OCI-LY1 (cell line): ENCODE results near the gene GLRA3.

Source experiments
- H2AFZ ChIP-seq: fragments of 200-600 bp; sonication (generic), shearing (Covaris generic); 2 replicates; pipeline ENCODE4 v1.6.0; 2014; ENCODE audit warnings: antibody characterized with exemption, mild to moderate bottlenecking, low read length
- H3F3A ChIP-seq: fragments of 200-600 bp; sonication (generic), shearing (Covaris generic); 2 replicates; pipeline ENCODE4 v1.6.0; 2014; ENCODE audit warnings: mild to moderate bottlenecking, antibody characterized with exemption, low read length, moderate library complexity; ENCODE audit not compliant: insufficient read depth
- H3K27ac ChIP-seq: fragments of 200-600 bp; sonication (generic); 2 replicates; pipeline ENCODE4 v1.5.1; 2014; ENCODE audit warnings: low read length, mixed run types, mild to moderate bottlenecking, low read depth; ENCODE audit not compliant: poor library complexity, severe bottlenecking
- H3K27me3 ChIP-seq: fragments of 200-600 bp; sonication (generic); 2 replicates; pipeline ENCODE4 v1.6.0; 2014; ENCODE audit warnings: antibody characterized with exemption, mild to moderate bottlenecking, low read length, moderate library complexity; ENCODE audit not compliant: insufficient read depth
- H3K36me3 ChIP-seq: fragments of 200-600 bp; sonication (generic); 2 replicates; pipeline ENCODE4 v1.6.1; 2014; ENCODE audit warnings: mild to moderate bottlenecking, antibody characterized with exemption, low read length, moderate library complexity, mixed read lengths; ENCODE audit not compliant: insufficient read depth
- H3K4me1 ChIP-seq: fragments of 200-600 bp; sonication (generic); 2 replicates; pipeline ENCODE4 v1.5.1; 2014; ENCODE audit warnings: mild to moderate bottlenecking, low read length, moderate library complexity; ENCODE audit not compliant: insufficient read depth, severe bottlenecking
- H3K4me2 ChIP-seq: fragments of 200-600 bp; sonication (generic), shearing (Covaris generic); 2 replicates; pipeline ENCODE4 v1.6.1; 2014; ENCODE audit warnings: low read length
- H3K4me3 ChIP-seq: fragments of 200-600 bp; sonication (generic); 2 replicates; pipeline ENCODE4 v1.5.1; 2014; ENCODE audit warnings: low read length, low read depth, mild to moderate bottlenecking, mixed read lengths; ENCODE audit not compliant: poor library complexity, severe bottlenecking
- H3K79me2 ChIP-seq: fragments of 200-600 bp; shearing (Covaris generic); 2 replicates; pipeline ENCODE4 v1.6.1; 2016; ENCODE audit warnings: mixed run types, low read length, mixed read lengths; ENCODE audit not compliant: insufficient read depth
- H3K9ac ChIP-seq: fragments of 200-600 bp; sonication (generic), shearing (Covaris generic); 2 replicates; pipeline ENCODE4 v1.6.1; 2014; ENCODE audit warnings: mild to moderate bottlenecking, low read length, mixed read lengths
- H3K9me2 ChIP-seq: fragments of 200-600 bp; sonication (generic), shearing (Covaris generic); 2 replicates; pipeline ENCODE4 v1.6.1; 2014; ENCODE audit warnings: low read depth, mild to moderate bottlenecking, low read length, mixed read lengths
- H3K9me3 ChIP-seq: fragments of 200-600 bp; shearing (Covaris generic); 2 replicates; pipeline ENCODE4 v1.6.1; 2014; ENCODE audit warnings: low read length, mixed read lengths
- H4K20me1 ChIP-seq: fragments of 200-600 bp; sonication (generic), shearing (Covaris generic); 2 replicates; pipeline ENCODE4 v1.6.0; 2016; ENCODE audit warnings: mild to moderate bottlenecking, low read length; ENCODE audit not compliant: insufficient read depth
- CTCF ChIP-seq: fragments of 200-600 bp; sonication (generic), shearing (Covaris generic); IDR thresholded peaks from 2 replicates; pipeline ENCODE4 v1.5.1; 2017; ENCODE audit warnings: mild to moderate bottlenecking, antibody characterized with exemption, low read length, moderate library complexity, mixed read lengths
- EZH2 ChIP-seq: fragments of 200-600 bp; sonication (generic), shearing (Covaris generic); IDR thresholded peaks from 2 replicates; pipeline ENCODE4 v1.8.0; 2017; ENCODE audit warnings: borderline replicate concordance, mixed run types, mild to moderate bottlenecking, antibody characterized with exemption, low read length, moderate library complexity, mixed read lengths

The GLRA3 gene

DNA sequence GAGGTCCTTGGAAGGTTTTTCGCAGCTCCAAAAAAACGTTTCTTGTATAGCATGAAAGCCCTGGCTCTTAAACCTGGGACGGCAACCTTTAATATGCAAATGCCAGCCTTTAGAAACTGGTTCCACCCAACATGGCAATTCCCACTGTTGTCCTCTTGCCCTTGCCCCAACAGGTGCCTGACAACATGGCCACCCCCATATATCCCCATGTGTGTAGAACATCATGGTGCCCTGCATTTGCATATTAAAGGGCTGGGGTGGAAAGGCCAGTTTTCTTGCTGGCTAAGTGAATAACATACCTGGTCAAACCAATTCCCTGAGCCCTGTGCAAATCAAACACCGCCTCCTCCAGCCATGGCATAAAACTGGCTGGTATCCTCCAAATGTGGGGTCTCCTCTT, 26.0 kb upstream of the GLRA3 start:
- Histone ChIP-seq H3K9me3 (0 out of 2 replicates have a peak, but pooled peaks cover 3% of the 10 kb centered on the region), H3F3A (no peaks in the 10 kb centered on the region), H2AFZ (no peak overlapping the region), H3K79me2 (no peaks in the 10 kb centered on the region), H3K9me2 (no peaks in the 10 kb centered on the region), H3K36me3 (no peaks in the 10 kb centered on the region; the same call in 1 of the 2 replicates), H3K27ac (no peak overlapping the region), H3K27me3 (no peaks in the 10 kb centered on the region), H3K4me2 (no peak overlapping the region), H3K4me1 (peaks cover 2% of the 10 kb centered on the region), H3K4me3 (no peak overlapping the region), H4K20me1 (no peaks in the 10 kb centered on the region), H3K9ac (no peak overlapping the region)
- no peak for TF ChIP-seq CTCF
- no peak for TF ChIP-seq EZH2

DNA sequence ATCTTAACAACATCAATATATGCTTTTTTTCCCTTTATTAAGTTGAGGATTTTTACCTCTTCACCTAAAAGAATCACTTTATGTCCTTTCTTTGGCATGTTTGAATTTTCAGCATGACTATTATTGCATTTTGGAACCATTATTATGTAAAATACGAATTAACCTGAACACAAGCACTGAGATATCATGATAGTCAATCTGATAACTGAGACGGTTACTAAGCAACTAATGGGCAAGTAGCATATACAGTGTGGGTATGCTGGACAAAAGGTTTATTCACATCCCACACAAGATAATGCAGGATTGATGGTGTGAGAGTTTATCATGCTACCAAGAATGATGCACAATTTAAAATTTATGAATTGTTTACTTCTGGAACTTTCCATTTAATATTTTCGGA, 24.6 kb upstream of the GLRA3 start:
- H2AFZ ChIP-seq: no peak overlapping the region
- no peaks in the 10 kb centered on the region for H3K4me1 ChIP-seq
- no peak overlapping the region for H3K4me3 ChIP-seq
- no peaks in the 10 kb centered on the region for H3K79me2 ChIP-seq
- H3K4me2 ChIP-seq: no peak overlapping the region
- no peak for TF ChIP-seq EZH2
- TF ChIP-seq CTCF: no peak
- H3K9me3 ChIP-seq: 0 out of 2 replicates have a peak, but pooled peaks cover 2% of the 10 kb centered on the region
- no peak overlapping the region for H3K27ac ChIP-seq
- H3K27me3 ChIP-seq: no peaks in the 10 kb centered on the region
- no peaks in the 10 kb centered on the region for H3K9me2 ChIP-seq
- H4K20me1 ChIP-seq: no peaks in the 10 kb centered on the region
- no peaks in the 10 kb centered on the region for H3F3A ChIP-seq
- no peaks in the 10 kb centered on the region; the same call in 1 of the 2 replicates for H3K36me3 ChIP-seq
- H3K9ac ChIP-seq: no peak overlapping the region

DNA sequence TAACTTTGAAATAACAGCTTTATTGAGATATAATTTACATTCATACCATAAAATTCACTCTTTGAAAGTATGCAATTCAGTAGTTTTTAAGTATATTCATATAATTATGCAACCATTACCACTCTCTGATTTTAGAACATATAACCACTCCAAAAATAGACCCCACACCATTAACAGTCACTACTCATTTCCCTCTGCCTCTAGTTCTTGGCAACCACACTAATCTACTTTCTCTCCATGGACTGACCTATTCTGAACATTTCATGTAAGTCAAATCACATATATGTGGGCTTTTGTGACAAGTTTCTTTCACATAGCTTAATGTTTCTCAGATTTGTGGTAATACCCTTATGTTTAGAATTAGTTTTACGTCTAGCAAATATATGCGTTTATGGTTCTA, 19.5 kb upstream of the GLRA3 start:
- Histone ChIP-seq H3F3A (no peaks in the 10 kb centered on the region), H3K4me2 (no peak overlapping the region), H3K27me3 (no peaks in the 10 kb centered on the region), H2AFZ (no peak overlapping the region), H3K79me2 (no peaks in the 10 kb centered on the region), H3K36me3 (no peaks in the 10 kb centered on the region), H3K27ac (no peak overlapping the region), H3K4me3 (no peak overlapping the region), H4K20me1 (no peaks in the 10 kb centered on the region), H3K4me1 (no peaks in the 10 kb centered on the region), H3K9me2 (no peaks in the 10 kb centered on the region), H3K9ac (no peak overlapping the region), H3K9me3 (0 out of 2 replicates have a peak, but pooled peaks cover under 1% of the 10 kb centered on the region)
- TF ChIP-seq CTCF (no peak), EZH2 (no peak)
